Jurkat, Clone E6-1 (cell line): Measurements from ENCODE around the gene HGD.
"Not testable (repeated sequence)": the region's sequence is repeated elsewhere in the genome, so short reads cannot be mapped to it uniquely, and the experiment has no call there.

ENCODE experiments used
- DNase-seq: peaks from one replicate; pipeline ENCODE4 v3.0.0-alpha.2; 2011; ENCODE audit warnings: low read depth, low spot score
- H3K4me3 ChIP-seq: 2 replicates; pipeline ENCODE4 v1.5.1; 2011; ENCODE audit warnings: mild to moderate bottlenecking, low read length, control low read depth, moderate library complexity

Gene HGD

GRCh38 chr3:120681506-120682038, 467 bp downstream of the HGD start:
- DNase-seq = no peak
- H3K4me3 ChIP-seq = no peak overlapping the region

GRCh38 chr3:120681018-120681417, 1.0 kb downstream of the HGD start:
- no peak overlapping the region for H3K4me3 ChIP-seq
- no peak for DNase-seq

- no peak for DNase-seq
- H3K4me3 ChIP-seq = no peak overlapping the region
Measured at GRCh38 chr3:120680193-120680894, 1.7 kb downstream of the HGD start.

GRCh38 chr3:120678984-120679383, 3.1 kb downstream of the HGD start:
- DNase-seq = no peak
- no peak overlapping the region for H3K4me3 ChIP-seq

- DNase-seq = no peak
- H3K4me3 ChIP-seq = no peak overlapping the region
Measured at GRCh38 chr3:120678331-120678947, 3.6 kb downstream of the HGD start.

DNA sequence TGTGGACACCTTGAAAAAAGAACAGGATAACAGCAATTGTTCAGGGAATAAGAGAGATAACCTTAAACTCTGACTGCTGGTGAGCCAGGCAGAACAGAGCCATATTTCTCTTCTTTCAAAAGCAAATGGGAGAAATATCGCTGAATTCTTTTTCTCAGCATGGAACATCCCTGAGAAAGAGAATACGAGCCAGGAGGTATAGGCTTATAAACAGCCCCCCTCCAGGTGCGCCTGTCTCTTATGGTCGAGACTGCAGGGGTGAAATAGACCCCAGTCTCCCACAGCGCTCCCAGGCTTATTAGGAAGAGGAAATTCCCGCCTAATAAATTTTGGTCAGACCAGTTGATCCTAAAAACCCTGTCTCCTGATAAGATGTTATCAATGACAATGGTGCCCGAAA, 4.8 kb downstream of the HGD start:
- DNase-seq, H3K4me3 ChIP-seq: not testable (repeated sequence)

DNA sequence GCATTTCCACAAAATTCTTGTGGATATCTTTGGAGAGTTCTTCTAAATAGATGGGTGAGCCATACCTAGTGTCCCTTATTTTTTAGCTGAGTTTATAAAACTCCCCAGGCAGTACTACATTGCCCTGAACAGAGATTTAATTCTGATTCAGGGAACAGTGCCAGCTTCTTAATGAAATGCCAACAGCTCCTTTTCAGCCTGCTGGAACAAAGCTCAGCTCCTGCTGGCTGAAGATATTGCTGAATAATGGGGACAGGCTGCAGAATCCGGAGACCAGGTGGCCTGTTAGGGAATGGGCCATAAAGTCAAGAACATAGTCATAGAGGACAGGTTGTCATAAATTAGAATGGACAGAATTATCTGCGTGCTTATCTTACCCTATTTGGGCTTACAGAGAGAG, 8.9 kb downstream of the HGD start:
- no peak for DNase-seq
- no peak overlapping the region for H3K4me3 ChIP-seq

- no peak overlapping the region for H3K4me3 ChIP-seq
- no peak for DNase-seq
Measured at GRCh38 chr3:120670576-120670975, 11.5 kb downstream of the HGD start.

DNA sequence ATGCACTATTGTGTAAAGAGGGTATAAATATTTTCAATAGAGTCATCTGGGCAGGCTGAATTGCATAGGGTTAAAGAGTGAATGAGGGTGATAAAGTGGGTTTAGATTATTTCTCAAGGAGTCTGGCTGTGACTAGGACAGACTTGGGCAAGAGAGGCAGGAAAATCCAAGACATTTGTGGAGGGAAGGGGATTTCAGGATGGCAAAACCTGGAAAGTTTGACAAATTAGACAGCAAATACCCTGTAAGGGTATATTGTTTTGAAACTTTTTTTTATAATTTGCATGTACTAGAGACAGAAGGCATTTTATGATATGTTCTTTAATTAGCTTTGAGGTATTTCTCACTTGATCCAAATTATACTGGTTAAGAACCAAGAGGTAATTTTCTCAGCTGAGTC, 17.1 kb downstream of the HGD start:
- no peak for DNase-seq
- no peak overlapping the region for H3K4me3 ChIP-seq

DNA sequence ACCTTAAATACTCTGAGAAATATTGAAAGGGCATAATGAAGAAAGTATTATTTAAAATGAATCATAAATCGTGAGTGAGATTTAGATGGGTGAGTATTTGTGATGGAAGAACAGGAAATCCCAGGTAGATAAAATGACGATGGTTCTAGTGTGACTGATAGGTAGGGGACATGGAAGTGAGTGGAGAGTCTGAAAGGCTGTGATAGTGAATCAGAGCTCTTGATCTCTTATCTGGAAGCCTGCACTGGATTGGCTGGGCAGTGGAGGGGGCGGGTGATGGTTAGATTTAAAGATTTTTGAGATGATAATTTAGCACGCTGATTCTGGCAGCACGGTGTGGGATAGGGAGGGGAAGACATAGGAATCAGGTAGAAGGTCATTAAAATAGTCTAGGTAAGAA, 20.1 kb downstream of the HGD start:
- DNase-seq = no peak

DNA sequence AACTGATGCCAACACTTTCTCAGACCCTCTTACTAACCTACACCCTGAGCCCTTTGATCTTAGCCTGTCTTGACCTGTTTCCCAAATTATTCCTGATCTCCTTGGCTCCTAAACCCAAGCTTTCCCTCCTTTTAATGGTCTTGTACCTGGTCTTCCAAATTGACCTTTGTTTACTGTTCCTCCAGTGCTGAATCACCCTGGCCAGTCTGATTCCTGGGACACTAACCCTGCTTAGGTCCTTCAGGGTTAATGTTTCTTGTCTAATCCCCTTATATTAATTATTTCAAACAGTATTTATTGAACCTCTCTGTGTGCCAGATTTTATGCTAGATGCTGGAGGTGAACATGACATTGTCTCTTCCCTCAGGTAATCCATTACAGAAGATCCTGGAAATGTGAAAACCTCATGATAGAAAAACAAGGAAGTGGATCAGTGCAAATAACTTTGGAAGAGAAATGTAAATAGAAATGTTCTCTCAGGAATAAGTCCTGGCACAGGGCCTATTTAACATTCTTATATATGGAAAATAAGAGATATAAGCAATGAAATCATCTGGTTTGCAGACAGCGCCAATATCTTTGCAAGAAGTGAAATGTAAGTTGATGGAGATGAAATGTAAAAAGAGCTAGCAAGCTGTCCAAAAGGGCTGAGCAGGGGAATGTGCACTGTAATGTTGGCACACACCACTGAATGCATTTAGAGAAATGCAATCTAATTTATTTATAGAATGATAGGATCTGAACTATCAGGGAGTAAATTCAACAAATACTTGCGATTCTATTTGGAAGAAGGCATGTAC, 20.7 kb downstream of the HGD start:
- no peak overlapping the region for H3K4me3 ChIP-seq
- no peak for DNase-seq

More for the DNA sequence above, 20.1 kb downstream of the HGD start:
- no peak overlapping the region for H3K4me3 ChIP-seq

GRCh38 chr3:120659834-120660233, 22.2 kb downstream of the HGD start:
- H3K4me3 ChIP-seq = no peak overlapping the region
- no peak for DNase-seq

DNA sequence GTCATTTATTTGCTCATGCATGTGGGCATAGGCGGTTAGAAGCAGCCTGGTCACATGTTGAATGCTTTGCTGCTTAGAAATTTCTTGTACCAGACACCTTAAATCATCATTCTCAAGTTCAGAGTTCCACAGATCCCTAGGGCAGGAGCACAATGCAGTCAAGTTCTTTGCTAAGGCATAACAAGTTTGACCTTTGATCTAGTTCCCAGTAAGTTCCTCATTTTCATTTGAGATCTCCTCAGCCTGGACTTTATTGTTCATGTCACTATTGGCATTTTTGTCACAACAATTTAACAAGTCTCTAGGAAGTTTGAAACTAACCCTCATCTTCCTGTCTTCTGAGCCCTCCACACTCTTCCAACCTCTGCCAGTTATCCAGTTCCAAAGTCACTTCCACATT, 22.8 kb downstream of the HGD start:
- no peak for DNase-seq
- no peak overlapping the region for H3K4me3 ChIP-seq

GRCh38 chr3:120652896-120653545, 29.0 kb downstream of the HGD start:
- H3K4me3 ChIP-seq = no peak overlapping the region
- DNase-seq = no peak

DNA sequence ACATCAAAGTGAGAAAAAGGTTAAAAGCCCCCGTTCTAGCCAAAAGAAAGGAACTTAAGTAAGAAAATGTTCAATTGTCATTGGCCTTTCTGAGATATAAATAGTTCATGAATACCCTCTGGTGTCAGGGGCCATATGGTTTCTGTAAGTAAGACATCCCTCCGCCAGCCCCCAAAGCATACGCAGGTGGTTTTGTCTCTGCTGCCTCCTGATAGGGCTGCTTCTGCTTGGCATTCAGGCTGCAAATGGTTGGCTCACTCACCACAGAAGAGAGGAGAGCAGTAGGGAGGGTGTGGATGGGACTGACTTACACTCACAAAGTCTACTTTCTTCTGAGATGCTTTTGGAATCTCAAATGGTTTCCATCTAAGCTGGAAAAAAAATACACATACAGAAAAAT, 29.8 kb downstream of the HGD start:
- no peak for DNase-seq
- H3K4me3 ChIP-seq = no peak overlapping the region

- no peak for DNase-seq
- no peak overlapping the region for H3K4me3 ChIP-seq
Measured at GRCh38 chr3:120650311-120650710, 31.7 kb downstream of the HGD start.

DNA sequence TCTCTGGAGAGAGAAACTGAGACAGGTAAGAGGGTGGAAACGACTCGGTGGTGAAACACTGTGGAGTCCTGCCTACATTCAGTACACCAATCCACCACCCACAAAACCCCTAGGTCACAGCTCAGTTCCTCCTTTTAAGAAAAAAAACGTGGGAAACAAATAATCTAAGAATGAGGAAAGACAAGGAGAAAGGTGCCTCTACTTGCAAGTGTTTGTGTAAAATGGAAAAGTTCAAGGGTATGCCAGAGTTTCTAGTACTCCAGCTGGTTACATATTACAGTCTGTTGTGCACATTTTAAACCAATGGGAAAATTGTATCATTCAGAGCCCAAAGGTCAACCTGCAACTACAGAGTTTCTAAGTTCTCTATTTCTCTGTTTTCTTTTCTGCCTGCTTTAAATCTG, 32.2 kb downstream of the HGD start:
- no peak for DNase-seq
- no peak overlapping the region for H3K4me3 ChIP-seq

DNA sequence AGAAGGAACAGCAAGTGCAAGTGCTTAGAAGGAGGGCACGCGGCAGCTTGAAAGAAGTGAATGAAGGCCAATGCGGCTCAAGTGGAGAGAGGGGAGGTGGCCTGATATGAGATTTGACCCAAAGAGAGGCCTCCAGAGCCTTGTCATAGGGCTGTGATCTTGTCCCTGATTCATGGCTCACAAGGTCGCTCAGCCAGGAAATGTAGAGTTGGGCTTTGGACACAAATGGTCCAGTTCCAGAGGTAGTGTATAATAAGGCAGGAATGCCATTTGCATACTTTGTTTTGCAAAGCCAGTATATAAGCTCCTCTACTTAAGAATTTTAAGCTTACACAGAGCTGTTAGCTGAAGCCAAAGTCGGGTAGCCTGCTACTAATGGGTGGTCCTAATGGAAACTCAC, 33.7 kb downstream of the HGD start:
- DNase-seq = no peak
- H3K4me3 ChIP-seq = no peak overlapping the region

DNA sequence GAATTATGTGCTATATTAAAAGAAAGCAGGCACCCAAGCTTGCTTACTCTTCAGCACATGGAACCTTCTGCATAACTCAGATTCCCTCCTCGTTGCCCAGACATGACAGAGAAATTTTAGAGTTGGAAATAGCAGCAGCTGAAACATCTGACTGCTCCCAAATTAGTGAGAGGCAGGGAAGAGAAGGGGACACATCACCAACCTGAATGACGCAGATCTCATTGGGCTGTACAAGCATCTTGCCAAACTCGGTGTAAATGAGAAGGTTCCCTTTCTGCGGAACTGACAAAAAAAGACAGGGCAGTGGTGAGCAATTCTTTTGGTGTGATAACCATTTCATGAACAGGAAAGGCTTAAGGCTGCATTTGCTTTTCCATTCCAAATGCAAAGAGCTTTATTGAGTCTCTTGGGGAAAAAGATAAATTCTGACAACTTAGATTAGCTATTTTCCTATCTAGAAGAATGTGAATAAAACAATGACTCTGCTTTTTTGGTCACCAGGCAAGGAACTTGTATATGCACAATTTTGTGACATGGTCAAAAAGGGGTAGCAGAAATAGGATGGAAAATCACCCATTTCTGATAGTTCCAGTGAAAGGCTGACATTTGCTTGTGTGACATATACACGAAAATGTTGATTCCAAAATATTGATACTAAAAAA, 35.1 kb downstream of the HGD start:
- H3K4me3 ChIP-seq = no peak overlapping the region
- no peak for DNase-seq
